ENCODE results near the gene NEMP1.

NEMP1 gene

DNA sequence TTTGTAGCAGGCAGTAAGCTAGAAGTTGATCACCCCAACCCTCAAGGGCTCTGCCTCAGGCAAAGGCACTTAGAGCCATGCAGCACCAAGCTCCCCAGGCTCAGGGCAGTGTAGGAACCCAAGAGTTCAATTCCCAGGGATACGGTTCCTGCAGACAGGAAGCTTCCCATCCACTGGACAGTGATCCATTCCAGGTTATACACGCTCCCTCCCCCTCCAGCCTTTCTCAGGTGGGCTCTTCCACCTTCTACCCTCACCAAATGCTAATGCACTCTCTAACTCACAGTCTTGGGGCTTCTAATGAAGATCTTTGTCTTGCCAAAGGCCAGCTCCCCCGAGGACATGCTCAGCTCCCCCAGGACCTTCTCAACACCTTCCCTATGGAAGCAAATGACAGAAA lies 41.3 kb downstream of the NEMP1 start:
- TF ChIP-seq CTCF (IDR thresholded peaks at IDR 0.05; ENCODE audit: low read depth, low read length, missing control alignments): no peak
- in situ Hi-C loops (cut with HindIII; ENCODE audit: low sequenced_read_pairs): no loop called here
- no peak overlapping the region for H3K4me3 ChIP-seq (ENCODE audit: low read depth, low read length)
- no peak for DNase-seq (ENCODE audit: low read depth)

DNA sequence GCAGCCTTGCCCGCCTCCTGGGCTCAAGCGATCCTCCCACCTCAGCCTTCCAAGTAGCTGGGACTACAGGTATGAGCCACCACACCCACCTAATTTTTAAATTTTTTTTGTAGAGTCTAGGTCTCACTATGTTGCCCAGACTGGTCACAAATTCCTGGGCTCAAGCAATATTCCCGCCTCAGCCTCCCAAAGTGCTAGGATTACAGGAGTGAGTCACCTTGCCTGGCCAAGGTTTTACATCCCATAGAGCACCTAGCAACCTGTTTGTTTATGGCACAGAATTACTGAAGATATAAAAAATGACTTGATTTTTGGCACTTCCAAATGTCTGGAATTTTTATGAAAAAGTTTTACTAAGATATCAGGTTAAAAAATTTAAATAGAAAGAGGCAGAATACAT lies 45.2 kb downstream of the NEMP1 start:
- H3K4me3 ChIP-seq (ENCODE audit: low read depth, low read length): no peak overlapping the region
- in situ Hi-C loops (cut with HindIII; ENCODE audit: low sequenced_read_pairs): no loop called here
- DNase-seq (ENCODE audit: low read depth): no peak
- TF ChIP-seq CTCF (IDR thresholded peaks at IDR 0.05; ENCODE audit: low read depth, low read length, missing control alignments): no peak

DNA sequence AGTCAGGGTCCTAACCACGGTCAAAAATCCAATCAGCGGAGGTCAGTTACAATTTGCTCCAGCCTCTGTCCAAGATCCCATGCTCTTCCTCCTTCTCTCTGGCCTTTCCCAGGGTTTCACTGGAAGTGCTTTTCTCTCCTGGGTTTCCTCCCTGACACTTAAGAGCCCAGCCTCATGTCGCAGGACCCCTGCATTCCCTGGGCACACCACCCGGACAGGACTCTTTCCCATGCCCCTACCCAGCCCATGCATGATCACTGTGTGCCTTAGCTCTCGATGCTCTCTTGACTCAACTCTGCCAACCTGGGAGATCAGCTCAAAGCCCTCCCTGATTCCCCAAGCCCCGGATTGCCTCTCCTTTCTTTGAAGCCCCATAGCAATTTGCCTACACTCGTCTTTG lies 46.8 kb downstream of the NEMP1 start:
- in situ Hi-C loops (cut with HindIII; ENCODE audit: low sequenced_read_pairs): no loop called here
- TF ChIP-seq CTCF (IDR thresholded peaks at IDR 0.05; ENCODE audit: low read depth, low read length, missing control alignments): no peak
- DNase-seq (ENCODE audit: low read depth): no peak
- H3K4me3 ChIP-seq (ENCODE audit: low read depth, low read length): no peak overlapping the region

DNA sequence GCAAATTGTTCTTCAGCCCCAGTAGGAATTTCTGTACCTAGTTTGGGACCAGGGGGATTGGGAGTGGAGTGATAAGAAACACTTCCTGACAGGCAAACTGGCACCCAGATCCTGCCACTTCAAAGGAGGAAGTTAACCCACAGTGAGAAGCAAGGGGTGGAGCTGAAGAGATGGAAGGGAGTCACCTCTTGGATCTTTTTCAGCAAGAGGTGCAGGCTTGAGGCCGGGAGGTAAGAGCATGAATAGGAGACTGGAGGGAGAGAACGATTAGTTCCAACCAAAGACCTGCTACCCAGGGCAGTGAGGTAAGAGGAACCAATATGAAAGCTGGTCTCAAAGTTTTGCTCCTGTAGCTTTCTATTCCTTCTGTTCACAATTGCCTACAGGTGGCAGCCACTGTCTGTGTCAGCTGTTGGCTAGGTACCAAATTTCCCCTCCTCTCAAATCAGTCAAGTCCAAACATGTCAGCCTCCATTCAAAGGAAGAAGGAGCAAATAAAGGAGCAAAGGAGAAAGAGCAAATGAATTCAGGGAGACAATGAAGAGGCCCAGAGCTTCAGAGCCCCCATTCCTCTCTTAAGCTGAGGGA lies 47.4 kb downstream of the NEMP1 start:
- TF ChIP-seq CTCF (IDR thresholded peaks at IDR 0.05; ENCODE audit: low read depth, low read length, missing control alignments): no peak
- H3K4me3 ChIP-seq (ENCODE audit: low read depth, low read length): no peak overlapping the region
- no peak for DNase-seq (ENCODE audit: low read depth)
- in situ Hi-C loops (cut with HindIII; ENCODE audit: low sequenced_read_pairs): no loop called here

GRCh38 chr12:57029457-57029856 lies 49.1 kb downstream of the NEMP1 start:
- in situ Hi-C loops (cut with HindIII; ENCODE audit: low sequenced_read_pairs): no loop called here
- H3K4me3 ChIP-seq (ENCODE audit: low read depth, low read length): no peak overlapping the region
- no peak for TF ChIP-seq CTCF (IDR thresholded peaks at IDR 0.05; ENCODE audit: low read depth, low read length, missing control alignments)
- no peak for DNase-seq (ENCODE audit: low read depth)

DNA sequence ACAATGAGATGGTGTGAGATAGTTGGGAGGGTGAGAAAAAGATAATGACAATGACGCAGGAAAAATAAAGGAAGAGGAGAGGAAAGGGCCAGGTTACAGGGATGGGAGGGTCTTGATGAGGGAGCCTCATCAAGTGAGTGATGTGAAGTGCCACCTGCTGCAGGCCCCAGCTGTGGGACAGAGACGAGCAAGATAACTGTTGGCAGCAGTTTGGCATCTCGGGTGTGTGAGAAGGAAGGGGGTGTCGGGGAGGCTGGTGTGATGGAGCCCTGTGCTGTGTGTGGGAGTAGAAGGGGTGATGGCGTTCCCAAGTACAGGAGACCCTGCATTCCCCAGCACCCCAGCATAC lies 50.8 kb downstream of the NEMP1 start:
- in situ Hi-C loops (cut with HindIII; ENCODE audit: low sequenced_read_pairs): no loop called here
- no peak for DNase-seq (ENCODE audit: low read depth)

More for the DNA sequence above, 50.8 kb downstream of the NEMP1 start:
- no peak for TF ChIP-seq CTCF (IDR thresholded peaks at IDR 0.05; ENCODE audit: low read depth, low read length, missing control alignments)
- no peak overlapping the region for H3K4me3 ChIP-seq (ENCODE audit: low read depth, low read length)
